ENCODE measurements around the gene ABCA6. TPM values are rescaled to one million over a fixed set of nuclear protein-coding genes. Genes with fewer than 3 reads are reported as not detected.

Gene ABCA6
- total RNA-seq, 1 donor from 2014 or later = not detected

- intact Hi-C loops (cut with micrococcal nuclease) = no loop called here
- Mint-ChIP-seq H3K9me3 (no peaks in the 10 kb centered on the region), H3K4me3 (no peak overlapping the region), H3K27ac (no peak overlapping the region), H3K27me3 (ENCODE audit: insufficient read depth) (no peaks in the 10 kb centered on the region), H3K36me3 (ENCODE audit: low read depth) (no peaks in the 10 kb centered on the region), H3K4me1 (ENCODE audit: low read depth) (no peaks in the 10 kb centered on the region)
- DNase-seq (ENCODE audit: low spot score) = no peak
These were observed 17.7 kb upstream of the ABCA6 start for GRCh38 chr17:69159418-69159817.

GRCh38 chr17:69154267-69154666 lies 12.6 kb upstream of the ABCA6 start:
- no peak for DNase-seq (ENCODE audit: low spot score)
- Mint-ChIP-seq H3K36me3 (ENCODE audit: low read depth) (no peaks in the 10 kb centered on the region), H3K4me3 (no peak overlapping the region), H3K9me3 (no peaks in the 10 kb centered on the region), H3K27me3 (ENCODE audit: insufficient read depth) (no peaks in the 10 kb centered on the region), H3K4me1 (ENCODE audit: low read depth) (no peaks in the 10 kb centered on the region), H3K27ac (no peak overlapping the region)
- intact Hi-C loops (cut with micrococcal nuclease) = no loop called here

GRCh38 chr17:69150333-69150732 lies 8.6 kb upstream of the ABCA6 start:
- intact Hi-C loops (cut with micrococcal nuclease) = no loop called here
- no peak for DNase-seq (ENCODE audit: low spot score)
- Mint-ChIP-seq H3K4me3 (no peak overlapping the region), H3K27me3 (ENCODE audit: insufficient read depth) (no peaks in the 10 kb centered on the region), H3K36me3 (ENCODE audit: low read depth) (no peaks in the 10 kb centered on the region), H3K4me1 (ENCODE audit: low read depth) (no peaks in the 10 kb centered on the region), H3K27ac (no peak overlapping the region), H3K9me3 (no peaks in the 10 kb centered on the region)

DNA sequence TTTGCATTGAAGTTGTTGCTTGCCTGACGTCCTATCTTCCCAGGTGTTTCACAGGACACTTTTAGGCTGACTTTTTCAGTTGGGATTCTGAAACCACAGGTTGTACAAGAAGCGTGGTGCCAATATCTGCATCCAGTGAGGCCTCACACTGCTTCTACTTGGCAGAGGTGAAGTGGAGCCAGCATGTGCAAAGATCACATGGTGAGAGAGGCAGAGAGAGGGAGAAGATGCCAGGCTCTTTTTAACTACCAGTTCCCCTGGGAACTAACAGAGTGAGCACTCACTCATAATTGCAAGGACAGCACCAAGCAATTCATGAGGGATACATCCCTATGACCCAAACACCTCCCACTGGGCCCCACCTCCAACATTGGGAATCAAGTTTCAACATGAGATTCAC lies 5.8 kb upstream of the ABCA6 start:
- Mint-ChIP-seq H3K27me3 (ENCODE audit: insufficient read depth) (peaks cover under 1% of the 10 kb centered on the region), H3K4me3 (no peak overlapping the region), H3K4me1 (ENCODE audit: low read depth) (no peaks in the 10 kb centered on the region), H3K36me3 (ENCODE audit: low read depth) (no peaks in the 10 kb centered on the region), H3K27ac (no peak overlapping the region), H3K9me3 (no peaks in the 10 kb centered on the region)
- intact Hi-C loops (cut with micrococcal nuclease) = no loop called here
- no peak for DNase-seq (ENCODE audit: low spot score)

- no peak overlapping the region for H3K27ac Mint-ChIP-seq
- H3K27me3 Mint-ChIP-seq (ENCODE audit: insufficient read depth) = peaks cover 3% of the 10 kb centered on the region
- no peaks in the 10 kb centered on the region for H3K4me1 Mint-ChIP-seq (ENCODE audit: low read depth)
- no peak for DNase-seq (ENCODE audit: low spot score)
- intact Hi-C loops (cut with micrococcal nuclease) = no loop called here
- H3K4me3 Mint-ChIP-seq = no peak overlapping the region
- no peaks in the 10 kb centered on the region for H3K9me3 Mint-ChIP-seq
- no peaks in the 10 kb centered on the region for H3K36me3 Mint-ChIP-seq (ENCODE audit: low read depth)
These were observed 2.9 kb upstream of the ABCA6 start for GRCh38 chr17:69144331-69145255.

- no peaks in the 10 kb centered on the region for H3K36me3 Mint-ChIP-seq (ENCODE audit: low read depth)
These were observed 2.1 kb upstream of the ABCA6 start for GRCh38 chr17:69143683-69144231.

DNA sequence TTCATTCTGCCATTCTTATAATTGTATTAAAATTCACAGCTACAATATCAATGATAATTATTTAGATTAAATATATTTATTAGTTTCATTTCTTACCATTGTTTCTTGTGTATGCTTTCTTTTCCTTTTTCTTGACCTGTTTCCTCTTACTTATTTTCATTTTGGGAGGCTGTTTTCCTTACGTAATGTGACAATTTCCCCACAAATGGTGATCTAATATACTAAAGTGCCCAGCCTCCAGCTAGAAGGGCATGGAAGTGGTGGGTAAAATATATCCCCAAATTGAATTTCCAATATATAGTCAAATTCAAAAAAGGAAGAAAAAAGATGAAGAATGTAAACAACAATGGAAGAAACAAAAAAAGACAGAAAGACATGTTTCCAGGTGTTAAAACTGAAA lies 1.5 kb upstream of the ABCA6 start:
- Mint-ChIP-seq H3K36me3 (ENCODE audit: low read depth) (no peaks in the 10 kb centered on the region), H3K4me3 (no peak overlapping the region), H3K4me1 (ENCODE audit: low read depth) (no peaks in the 10 kb centered on the region), H3K9me3 (no peaks in the 10 kb centered on the region), H3K27me3 (ENCODE audit: insufficient read depth) (peaks cover 3% of the 10 kb centered on the region), H3K27ac (no peak overlapping the region)
- no peak for DNase-seq (ENCODE audit: low spot score)
- intact Hi-C loops (cut with micrococcal nuclease) = no loop called here

More at GRCh38 chr17:69143683-69144231, 2.1 kb upstream of the ABCA6 start:
- H3K27ac Mint-ChIP-seq = no peak overlapping the region
- DNase-seq (ENCODE audit: low spot score) = no peak
- H3K4me1 Mint-ChIP-seq (ENCODE audit: low read depth) = no peaks in the 10 kb centered on the region
- no peaks in the 10 kb centered on the region for H3K9me3 Mint-ChIP-seq
- peaks cover 3% of the 10 kb centered on the region for H3K27me3 Mint-ChIP-seq (ENCODE audit: insufficient read depth)
- H3K4me3 Mint-ChIP-seq = no peak overlapping the region
- intact Hi-C loops (cut with micrococcal nuclease) = no loop called here

- no peak for DNase-seq (ENCODE audit: low spot score)
- no peaks in the 10 kb centered on the region for H3K36me3 Mint-ChIP-seq (ENCODE audit: low read depth)
- intact Hi-C loops (cut with micrococcal nuclease) = no loop called here
- H3K4me3 Mint-ChIP-seq = no peak overlapping the region
- H3K9me3 Mint-ChIP-seq = no peaks in the 10 kb centered on the region
- H3K4me1 Mint-ChIP-seq (ENCODE audit: low read depth) = no peaks in the 10 kb centered on the region
- H3K27me3 Mint-ChIP-seq (ENCODE audit: insufficient read depth) = peaks cover 3% of the 10 kb centered on the region
- no peak overlapping the region for H3K27ac Mint-ChIP-seq
These were observed 594 bp upstream of the ABCA6 start for GRCh38 chr17:69142175-69142802.

GRCh38 chr17:69134112-69134511 lies 7.6 kb downstream of the ABCA6 start:
- Mint-ChIP-seq H3K4me3 (no peak overlapping the region), H3K36me3 (ENCODE audit: low read depth) (no peaks in the 10 kb centered on the region), H3K4me1 (ENCODE audit: low read depth) (no peaks in the 10 kb centered on the region), H3K9me3 (no peaks in the 10 kb centered on the region), H3K27me3 (ENCODE audit: insufficient read depth) (no peaks in the 10 kb centered on the region), H3K27ac (no peak overlapping the region)
- intact Hi-C loops (cut with micrococcal nuclease) = no loop called here
- no peak for DNase-seq (ENCODE audit: low spot score)

DNA sequence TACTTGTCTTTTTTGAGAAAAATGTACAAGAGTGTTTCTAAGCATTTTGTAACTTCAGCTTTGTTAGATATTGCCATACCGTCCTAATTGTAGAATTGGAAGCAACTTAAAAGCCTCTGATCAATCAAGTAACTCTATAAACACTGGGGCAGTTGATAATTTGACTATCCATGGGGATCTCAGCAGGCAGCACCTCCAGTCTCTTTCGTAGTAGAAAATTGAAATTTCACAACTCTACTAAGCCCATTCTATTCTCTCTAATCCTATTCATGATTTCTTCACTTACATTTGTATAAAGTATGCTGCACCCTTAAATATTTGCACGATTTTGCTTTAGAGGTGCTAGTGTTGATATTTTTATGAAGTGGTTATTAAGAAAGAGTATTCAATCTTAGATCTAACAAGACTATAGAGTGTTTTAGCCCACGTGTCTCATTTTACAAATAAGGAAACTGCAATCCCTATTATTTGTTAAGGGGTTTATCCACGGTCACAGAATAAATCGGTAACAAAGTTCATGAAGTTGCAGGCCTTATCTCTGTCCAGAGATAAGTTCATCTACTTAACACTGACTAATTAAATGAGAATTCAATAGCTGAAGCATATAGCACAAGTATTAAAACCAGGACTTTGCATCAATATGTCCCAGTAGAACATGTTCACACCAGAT lies 10.9 kb downstream of the ABCA6 start:
- H3K4me1 Mint-ChIP-seq (ENCODE audit: low read depth) = no peaks in the 10 kb centered on the region
- DNase-seq (ENCODE audit: low spot score) = no peak
- intact Hi-C loops (cut with micrococcal nuclease) = no loop called here
- H3K27me3 Mint-ChIP-seq (ENCODE audit: insufficient read depth) = peaks cover 2% of the 10 kb centered on the region
- no peak overlapping the region for H3K4me3 Mint-ChIP-seq
- no peaks in the 10 kb centered on the region for H3K9me3 Mint-ChIP-seq
- H3K27ac Mint-ChIP-seq = no peak overlapping the region
- H3K36me3 Mint-ChIP-seq (ENCODE audit: low read depth) = no peaks in the 10 kb centered on the region

- Mint-ChIP-seq H3K36me3 (ENCODE audit: low read depth) (no peaks in the 10 kb centered on the region), H3K4me1 (ENCODE audit: low read depth) (no peaks in the 10 kb centered on the region), H3K4me3 (no peak overlapping the region), H3K9me3 (no peaks in the 10 kb centered on the region), H3K27ac (no peak overlapping the region), H3K27me3 (ENCODE audit: insufficient read depth) (peaks cover 4% of the 10 kb centered on the region)
- no peak for DNase-seq (ENCODE audit: low spot score)
- intact Hi-C loops (cut with micrococcal nuclease) = no loop called here
These were observed 18.1 kb downstream of the ABCA6 start for GRCh38 chr17:69123626-69124025.

DNA sequence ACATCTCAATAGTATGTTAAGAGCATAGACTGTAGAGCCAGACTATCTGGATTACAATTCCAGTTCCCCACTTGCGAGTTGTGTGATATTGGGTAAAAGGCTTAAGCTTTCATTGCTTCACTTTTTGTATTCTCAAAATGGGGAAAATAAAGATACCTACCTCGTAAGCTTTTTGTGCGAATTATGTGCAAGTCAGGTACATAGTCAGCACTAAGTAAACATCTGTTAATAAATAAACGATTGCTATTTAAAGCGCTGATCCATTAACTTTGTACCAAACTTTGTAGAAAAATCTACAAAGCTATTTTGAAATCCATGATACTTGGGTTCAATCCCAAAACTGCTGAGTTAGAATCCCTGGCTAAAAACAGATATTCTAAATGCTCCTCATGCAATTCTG lies 19.6 kb downstream of the ABCA6 start:
- DNase-seq (ENCODE audit: low spot score) = no peak
- Mint-ChIP-seq H3K27me3 (ENCODE audit: insufficient read depth) (peaks cover 2% of the 10 kb centered on the region), H3K27ac (no peak overlapping the region), H3K4me3 (no peak overlapping the region), H3K4me1 (ENCODE audit: low read depth) (no peaks in the 10 kb centered on the region), H3K9me3 (no peaks in the 10 kb centered on the region), H3K36me3 (ENCODE audit: low read depth) (no peaks in the 10 kb centered on the region)
- intact Hi-C loops (cut with micrococcal nuclease) = no loop called here
